ENCODE results near the gene KIAA2012.
A peak's percentile ranks its signal among the peaks of the same experiment; 100 is the strongest.

The KIAA2012 gene

GRCh38 chr2:202157211-202157990 is 84.3 kb downstream of the KIAA2012 start:
- DNase-seq = no peak

DNA sequence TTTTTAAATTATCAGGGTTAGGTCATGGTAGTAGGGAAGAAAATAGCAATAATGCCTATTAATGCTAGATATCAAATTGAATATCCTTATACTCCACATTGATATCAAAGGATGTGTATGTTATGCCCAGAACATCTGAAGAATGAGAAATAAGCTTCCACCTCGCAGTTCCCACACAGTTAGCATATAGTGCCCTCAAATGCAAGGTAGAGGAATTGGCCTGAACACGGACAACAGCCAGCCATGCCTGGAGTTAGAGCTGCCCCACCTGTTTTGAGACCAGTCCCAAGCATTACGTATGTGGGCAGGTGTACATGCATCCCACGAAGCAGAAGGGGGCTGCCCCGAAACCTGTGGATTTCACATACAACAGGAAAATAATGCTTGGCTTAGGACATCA is 85.7 kb downstream of the KIAA2012 start:
- no peak for DNase-seq

DNA sequence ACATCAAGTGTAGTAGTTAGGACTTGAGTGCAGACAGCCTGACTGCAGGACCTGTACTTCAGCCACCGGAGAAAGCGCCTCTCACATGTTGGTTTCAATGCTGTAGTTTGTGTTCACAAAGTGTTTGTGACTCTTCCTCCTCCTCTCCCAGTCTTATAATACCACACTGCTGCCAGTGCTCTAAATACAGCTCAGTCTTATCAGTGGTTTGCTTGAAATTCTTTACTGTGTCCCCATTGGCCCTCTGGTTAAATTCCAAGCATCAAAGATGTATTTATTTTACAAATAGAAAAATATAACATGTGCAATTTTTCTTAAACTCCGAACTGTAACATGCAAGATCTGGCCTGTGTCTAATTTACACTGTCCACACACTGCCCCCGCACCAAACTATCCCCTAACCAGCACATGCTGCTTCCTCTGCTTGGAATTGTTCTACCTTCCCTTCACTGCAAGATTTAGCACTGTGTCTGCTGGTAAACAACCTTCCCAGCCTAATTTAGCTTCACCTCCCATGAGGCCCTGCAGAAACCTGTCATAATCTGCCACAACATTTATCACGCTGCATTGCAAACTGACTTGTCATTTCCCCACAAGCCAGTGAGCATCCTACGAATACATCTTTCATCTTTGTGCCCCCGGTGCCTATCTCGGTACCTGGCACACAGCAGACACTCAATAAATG is 88.2 kb downstream of the KIAA2012 start:
- no peak for DNase-seq

GRCh38 chr2:202164411-202164810 is 91.4 kb downstream of the KIAA2012 start:
- DNase-seq = no peak

DNA sequence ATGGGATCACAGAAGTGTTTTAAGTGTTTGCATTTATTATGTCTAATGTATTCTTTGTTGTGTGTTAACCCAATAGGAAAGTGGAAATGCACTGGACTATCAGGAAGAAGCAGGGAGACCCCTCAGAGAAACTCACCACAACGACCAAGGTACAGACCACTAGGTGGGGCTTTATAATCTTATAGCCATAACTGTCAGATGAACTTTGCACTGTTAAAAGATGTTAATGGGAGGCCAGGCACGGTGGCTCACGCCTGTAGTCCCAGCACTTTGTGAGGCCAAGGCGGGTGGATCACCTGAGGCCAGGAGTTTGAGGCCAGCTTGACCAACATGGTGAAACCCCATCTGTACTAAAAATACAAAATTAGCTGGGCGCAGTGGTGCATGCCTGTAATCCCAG is 92.2 kb downstream of the KIAA2012 start:
- DNase-seq = no peak

DNA sequence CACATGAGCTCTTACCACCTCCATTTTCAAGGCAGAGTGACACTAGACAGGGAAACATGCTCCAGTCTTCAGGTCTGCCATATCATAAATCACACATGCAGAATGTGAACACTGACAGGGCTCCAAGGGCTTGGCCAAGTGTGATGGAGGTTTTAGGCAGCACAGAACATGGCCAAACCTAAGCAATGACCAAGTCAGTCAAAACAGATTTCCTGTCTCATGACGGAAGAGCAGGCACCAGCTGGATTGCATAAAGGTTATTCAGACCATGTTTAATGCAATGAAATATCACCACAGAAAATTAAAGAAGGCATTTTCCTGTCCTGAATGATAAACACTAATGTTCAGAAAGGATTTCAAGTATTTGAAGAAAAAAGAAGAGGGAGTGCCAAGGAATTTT is 92.9 kb downstream of the KIAA2012 start:
- no peak for DNase-seq

DNA sequence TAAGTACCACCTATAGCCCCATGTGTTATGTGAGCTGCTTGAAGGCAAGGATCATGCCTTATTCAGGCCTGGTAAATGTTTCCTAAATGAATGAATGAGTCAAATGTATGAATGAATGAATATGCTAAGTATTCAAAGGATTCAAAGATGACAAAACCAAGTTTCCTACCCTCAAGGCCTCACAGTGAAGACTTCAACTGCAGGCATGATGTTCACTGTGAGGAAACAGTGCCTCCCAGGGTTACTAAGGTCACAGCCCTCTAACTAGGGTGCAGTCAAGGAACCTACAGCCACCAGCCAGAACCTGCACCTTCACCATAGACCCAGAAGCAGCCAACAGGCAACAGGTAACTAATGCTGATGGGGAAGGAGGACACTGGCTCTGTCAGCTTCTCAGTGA is 96.1 kb downstream of the KIAA2012 start:
- DNase-seq = no peak

- no peak for DNase-seq
These were observed 96.9 kb downstream of the KIAA2012 start for GRCh38 chr2:202169832-202170424.

- DNase-seq = no peak
These were observed 98.3 kb downstream of the KIAA2012 start for GRCh38 chr2:202171241-202171825.

DNA sequence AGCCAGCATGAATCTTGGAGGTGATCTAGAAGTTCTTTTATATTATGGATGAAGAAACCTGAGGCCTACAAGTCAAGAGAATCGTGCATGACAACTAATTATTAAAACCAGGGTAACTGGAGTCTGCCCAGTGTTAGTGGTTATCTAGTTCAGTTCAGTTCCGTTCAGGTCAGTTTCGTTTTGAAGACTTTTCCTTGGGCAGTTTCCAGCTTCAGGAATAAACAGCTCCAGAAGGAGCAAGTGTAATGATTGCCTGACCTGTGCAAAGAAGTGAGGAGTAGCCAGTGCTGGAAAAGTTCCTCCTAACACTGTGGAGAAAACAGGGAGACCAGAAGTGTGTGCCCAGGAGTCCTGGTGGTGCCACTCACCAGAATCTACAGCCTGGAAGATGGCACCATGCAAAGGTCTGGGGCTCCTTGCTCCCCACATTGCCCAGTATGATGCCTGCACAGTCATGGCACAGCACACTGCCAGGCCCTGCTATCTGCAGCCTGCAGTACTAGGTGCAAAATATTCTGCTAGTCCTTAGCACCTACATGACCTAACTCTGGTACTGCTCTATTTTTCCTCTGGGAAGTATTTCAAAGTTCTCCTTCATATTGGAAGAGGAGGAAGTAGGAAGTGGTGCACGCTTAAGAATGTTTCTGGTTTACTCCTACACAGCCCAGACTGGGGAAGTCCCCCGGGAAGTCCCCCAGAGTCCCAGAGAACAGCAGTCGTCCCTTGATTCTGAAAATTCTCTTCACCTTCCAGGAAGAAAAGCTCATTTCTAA is 99.6 kb downstream of the KIAA2012 start:
- peak; percentile 16 for DNase-seq

- DNase-seq = peak; percentile 73
These were observed 105.4 kb downstream of the KIAA2012 start for GRCh38 chr2:202178346-202178958.

- no peak for DNase-seq
These were observed 111.5 kb downstream of the KIAA2012 start for GRCh38 chr2:202184557-202184956.

DNA sequence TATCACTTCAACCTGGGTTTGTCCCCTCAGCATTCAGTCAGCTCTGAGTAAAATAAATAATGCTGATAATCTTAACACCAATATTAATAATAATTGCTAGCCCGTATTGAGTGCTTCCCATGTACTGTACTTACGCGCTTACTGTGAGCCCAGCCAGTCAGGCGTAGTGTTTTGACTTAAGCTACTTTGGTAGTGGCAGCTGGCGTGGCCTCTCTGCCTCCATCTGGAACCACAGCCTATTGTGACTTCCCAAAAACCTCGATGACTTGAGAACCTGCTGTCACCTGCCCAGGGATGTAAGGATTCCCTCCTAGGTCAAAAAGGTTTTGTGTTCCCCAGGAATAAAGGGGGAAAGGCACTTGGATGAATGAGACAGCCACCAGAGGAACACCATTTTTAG is 112.1 kb downstream of the KIAA2012 start:
- no peak for DNase-seq

- no peak for DNase-seq
These were observed 113.7 kb downstream of the KIAA2012 start for GRCh38 chr2:202186641-202187202.

DNA sequence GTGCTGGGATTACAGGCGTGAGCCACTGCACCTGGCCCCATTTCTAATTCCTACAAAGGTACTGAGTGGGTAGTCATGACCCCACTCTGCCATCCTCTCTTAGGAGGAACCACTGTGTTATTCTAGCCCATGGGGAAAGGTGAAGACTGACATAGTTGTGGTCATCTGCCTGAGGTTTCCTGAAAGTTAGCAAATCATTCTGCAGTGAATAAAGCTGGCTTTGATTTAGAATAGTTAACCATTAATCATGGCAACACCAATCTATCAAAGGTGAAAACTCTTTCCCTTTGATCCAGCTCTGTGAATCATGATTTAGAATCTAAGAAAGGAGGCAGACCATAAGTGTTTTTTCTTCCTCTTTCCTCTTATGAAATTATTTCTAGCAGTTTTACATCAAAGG is 114.5 kb downstream of the KIAA2012 start:
- no peak for DNase-seq

DNA sequence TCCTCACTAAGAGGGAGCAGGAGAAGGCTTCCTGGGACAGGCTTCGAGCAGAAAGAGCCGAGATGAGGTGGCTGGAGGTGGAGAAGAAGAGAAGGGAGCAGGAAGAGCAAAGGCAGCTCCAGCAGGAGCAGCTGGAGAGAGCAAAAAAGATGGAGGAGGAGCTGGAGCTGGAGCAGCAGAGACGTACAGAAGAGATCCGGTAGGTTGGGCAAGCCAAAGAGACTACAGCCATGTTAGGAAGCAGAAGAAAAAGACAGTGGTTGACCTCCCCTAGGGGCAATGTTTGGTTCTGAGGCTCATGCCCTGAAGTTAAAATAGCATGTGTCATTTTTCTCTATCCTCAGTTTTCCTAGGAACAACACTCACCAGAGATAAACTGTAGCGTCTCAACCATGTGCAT is 120.2 kb downstream of the KIAA2012 start:
- no peak for DNase-seq

DNA sequence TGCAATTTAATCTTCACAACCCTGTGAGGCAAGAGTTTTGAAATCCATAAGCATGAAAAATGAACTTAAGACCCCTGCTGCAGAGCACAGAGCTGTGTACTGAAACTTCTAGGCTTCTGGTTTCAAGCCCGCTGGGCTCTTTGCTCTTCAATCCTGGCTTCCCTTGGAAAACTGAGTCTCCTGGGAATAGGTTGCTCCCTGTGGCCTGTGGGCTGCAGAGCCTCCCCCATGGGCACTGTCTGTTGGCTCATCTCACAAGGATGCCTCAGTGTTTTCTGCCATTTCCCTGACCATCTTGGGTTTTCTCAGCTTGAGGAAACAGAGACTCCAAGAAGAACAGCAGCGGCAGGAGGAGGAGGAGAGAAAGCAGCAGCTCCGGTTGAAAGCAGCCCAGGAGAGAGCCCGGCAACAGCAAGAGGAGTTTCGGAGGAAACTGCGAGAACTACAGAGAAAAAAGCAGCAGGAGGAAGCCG is 120.9 kb downstream of the KIAA2012 start:
- DNase-seq = no peak

DNA sequence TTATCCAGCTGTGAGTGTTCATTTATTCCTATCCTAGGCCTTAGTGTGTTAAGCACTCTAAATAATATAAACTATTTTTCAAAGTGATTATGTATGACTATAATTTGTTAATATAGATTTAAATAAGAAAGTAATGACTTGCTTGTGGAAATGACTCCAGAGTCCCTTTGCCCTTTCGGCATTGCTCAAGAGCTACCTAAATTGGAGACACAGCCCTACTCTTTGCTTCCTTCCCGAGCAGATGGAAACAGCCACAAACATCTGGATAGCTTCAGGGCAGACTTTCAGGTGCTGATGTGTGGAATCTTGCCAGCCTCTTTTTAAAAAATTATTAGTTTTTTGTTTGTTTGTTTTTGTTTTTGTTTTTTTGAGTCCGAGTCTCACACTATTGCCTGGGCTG is 121.4 kb downstream of the KIAA2012 start:
- DNase-seq = no peak

GRCh38 chr2:202196727-202197126 is 123.7 kb downstream of the KIAA2012 start:
- DNase-seq = no peak

- no peak for DNase-seq
These were observed 128.4 kb downstream of the KIAA2012 start for GRCh38 chr2:202201220-202202160.

DNA sequence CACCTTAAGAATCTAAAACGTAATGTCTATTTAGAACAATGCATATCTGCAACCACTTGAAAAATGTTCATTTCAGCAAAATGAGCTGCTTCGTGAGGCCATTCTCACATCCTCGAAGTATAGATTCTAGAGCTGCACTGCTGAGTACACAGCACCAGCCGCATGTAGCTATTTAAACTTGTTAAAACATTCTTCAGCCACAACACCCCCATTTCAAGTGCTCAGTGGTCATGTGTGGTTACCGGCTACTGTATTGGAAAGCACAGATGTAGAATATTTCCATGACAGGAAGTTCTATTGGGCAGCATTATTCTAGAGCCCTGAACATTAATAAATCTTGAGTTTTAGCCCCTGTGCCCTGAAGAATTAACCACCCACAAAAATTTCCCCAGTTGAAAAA is 130.3 kb downstream of the KIAA2012 start:
- no peak for DNase-seq

Measured in CD4-positive, alpha-beta T cell treated with Interleukin-17A for 1 hour (primary cell).